NCI-H69 (cell line): ENCODE results near the gene SEC24D.
"Not testable (repeated sequence)": the region's sequence is repeated elsewhere in the genome, so short reads cannot be mapped to it uniquely, and the experiment has no call there.

Experiments
- DNase-seq: peaks from one replicate; lab custom pipeline; 2025; lab: John Stamatoyannopoulos, UW

Gene SEC24D

DNA sequence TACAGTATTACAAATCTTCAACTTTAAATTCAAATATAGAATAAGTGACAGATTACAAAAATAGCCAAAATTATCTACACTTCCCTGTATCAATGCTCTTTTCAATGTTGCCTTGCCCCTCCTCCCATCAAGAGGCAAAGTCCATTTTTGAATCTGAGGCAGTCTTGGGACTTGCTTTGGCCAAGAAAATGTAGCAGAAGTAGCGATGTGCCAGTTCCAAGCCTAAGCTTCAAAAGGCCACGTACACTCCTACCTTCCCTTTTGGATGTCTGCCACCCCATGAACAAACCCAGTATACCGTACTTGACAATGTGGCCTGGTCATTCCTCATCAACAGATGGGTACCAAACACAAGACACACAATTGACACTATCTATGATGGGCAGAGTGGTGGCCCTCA, 24.1 kb downstream of the SEC24D start:
- no peak for DNase-seq

DNA sequence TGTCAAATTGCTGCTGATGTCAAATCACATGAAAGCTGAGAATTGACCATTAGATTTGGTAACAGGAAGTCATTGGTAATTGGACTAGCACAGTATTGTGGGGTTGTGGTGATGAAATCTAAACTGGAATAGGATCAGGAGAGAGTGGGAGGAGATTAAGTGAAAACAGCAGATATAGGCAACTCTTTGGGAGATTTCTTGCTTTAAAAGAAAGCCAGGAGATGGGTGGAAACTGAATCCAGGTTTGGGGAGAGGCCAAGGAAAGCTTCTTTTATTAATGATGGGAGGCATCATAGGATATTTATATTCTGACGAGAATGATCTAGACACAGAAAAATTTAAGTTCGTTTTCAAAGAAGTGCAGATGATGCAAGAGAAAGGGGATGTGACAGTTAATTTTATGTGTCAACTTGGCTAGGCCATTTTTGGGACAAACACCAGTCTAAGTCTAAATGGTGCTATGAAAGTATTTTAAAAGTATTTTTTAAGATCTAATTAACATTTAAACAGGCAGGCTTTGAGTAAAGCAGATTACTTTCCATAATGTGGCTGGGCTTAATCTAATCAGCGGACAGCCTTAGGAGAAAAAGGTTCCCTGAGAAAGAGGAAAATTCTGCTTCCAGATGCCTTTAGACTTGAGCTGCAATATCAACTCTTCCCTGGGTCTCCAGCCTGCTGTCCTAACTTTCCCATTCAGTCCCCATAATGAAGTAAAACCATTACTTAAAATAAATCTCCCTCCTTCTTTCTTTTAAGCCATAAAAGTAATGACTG, 24.7 kb downstream of the SEC24D start:
- DNase-seq, result no peak

DNA sequence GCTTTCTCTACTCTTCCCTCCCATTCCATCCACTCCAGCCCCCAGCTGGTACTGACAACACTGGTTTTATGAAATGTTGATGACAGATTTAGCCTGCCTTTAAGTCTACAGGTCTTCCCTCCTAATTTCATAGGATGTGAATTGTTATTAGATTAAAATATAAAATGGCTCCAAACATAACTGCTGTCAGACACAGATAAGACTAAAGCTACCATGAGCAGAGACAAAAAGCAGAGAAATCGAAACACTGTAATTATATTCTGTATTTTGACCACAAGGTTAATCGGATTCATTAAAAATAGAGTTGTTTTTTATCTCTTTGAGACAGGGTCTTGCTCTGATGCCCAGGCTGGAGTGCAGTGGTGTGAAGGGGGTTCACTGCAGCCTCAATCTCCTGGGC, 28.3 kb downstream of the SEC24D start:
- DNase-seq, result no peak

DNA sequence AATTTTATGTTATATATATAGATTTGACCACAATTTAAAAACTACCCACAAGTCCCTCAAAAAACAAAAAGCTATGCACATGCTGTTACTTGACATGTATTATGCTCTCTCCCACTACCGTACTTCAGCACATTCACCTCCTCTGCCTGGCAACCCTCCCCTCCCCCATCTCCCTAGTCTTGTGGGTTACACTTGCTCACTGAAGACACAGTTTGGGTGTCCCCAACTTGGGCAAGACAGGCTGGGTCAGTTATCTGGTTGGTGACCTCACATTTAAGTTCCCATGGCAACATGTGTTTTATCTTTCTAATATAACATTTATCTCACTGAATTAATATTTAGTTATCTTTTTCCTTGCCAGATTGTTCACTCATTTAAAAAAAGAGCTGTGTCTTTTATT, 32.7 kb downstream of the SEC24D start:
- no peak for DNase-seq

DNA sequence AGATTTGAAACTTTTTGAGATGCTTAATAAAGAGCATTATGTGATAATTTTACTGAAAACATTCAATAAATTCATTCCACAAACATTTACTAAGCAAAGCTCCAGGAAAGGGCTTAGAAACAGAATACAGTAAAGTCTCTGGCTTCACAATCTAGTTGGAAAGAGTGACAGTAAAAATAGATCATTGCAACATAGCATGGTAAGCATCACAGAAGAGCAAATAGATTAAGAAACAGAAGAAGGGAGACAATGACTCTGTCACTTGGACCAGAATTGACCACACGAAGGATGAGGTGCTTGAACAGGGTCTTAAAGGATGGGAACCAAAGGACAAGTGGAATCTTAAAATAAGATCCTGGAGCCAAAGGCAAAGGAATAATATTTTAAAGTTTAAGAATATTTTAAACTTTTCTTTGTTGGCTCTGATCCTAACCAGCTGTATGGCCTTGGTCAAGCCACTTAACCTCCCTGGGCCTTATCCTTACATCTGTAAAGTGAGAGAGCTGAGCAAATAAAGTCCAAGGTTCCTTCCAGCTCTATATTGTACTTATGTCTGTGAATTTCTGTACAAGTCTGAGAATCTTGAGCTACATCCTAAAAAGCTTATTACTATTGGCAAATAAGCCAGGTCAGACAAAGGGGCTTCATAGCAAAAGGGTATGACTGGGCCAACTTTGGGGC, 33.9 kb downstream of the SEC24D start:
- no peak for DNase-seq

DNA sequence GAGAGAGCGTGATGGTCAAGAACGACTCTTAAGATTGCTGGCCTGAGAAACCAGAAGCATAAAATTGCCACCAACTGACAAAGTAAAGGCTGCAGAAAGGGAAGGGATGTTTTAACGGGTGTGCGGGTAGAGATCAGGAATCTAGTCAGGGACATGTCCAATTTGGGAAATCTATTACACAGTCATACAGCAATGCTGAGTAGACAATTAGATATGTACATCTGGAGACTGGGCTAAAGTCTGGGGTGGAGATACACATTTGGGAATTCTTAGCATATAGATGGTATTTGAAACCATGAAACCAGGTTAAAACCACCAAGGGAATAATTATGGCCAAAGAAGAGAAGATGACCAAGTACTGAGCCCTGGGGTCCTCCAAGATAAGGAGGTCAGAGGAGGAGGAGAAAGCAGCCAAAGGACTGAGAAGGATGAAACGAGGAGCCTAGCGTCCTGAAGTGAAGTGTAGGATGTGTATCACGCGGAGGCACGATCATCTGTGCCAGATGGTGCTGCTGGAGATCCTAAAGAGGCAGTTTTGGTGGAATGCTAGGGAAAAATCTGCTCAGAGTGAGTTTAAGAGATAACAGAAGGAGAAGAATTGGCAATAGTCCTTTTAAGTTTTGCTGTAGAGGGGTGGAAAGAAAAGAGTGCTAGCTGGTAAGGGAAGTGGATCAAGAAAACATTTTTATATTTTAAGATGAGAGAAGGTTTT, 36.5 kb downstream of the SEC24D start:
- no peak for DNase-seq

DNA sequence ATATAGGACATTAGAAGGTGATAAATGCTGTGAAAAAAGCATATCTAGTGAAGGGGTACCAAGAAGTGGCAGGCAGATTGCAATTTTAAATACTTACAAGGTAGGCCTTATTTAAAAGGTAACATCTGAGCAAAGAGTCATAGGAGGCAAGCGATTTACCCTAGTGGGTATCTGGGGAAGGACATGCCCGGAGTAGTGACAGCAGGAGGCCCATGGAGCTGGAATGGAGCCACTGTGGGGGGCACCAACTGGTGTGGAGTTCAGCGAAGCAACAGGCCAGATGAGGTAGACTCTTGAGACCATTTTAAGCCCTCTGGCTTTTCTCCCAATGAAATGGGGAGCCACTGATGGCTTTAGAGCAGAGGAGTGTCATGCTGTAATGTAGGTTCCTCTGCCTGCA, 37.3 kb downstream of the SEC24D start:
- no peak for DNase-seq

DNA sequence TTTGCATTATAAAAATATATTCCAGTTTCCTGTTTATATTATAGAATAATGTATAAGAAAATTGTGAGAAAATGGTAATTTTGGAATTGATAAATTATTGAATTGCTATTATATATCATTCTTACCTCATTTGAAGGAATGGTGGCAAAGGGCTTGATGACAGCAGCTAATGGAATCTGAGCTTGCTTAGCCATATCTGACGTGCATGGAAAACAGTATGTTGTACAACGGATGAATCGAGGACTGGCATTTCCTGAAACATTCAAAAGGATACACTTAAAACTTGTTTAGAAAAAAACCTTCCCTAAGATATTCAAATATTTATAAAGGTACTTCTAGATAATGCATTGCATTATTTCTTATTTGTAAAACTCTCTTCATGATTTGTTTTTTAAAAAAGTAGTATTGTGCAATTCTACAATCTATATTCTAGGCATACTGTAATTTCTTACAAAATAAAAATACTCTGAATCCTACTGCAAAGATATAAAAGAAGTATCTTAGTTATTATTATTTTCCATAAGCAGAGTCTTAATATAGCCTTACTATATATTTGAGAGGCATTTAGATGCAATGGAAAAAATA, 38.3 kb downstream of the SEC24D start:
- no peak for DNase-seq

DNA sequence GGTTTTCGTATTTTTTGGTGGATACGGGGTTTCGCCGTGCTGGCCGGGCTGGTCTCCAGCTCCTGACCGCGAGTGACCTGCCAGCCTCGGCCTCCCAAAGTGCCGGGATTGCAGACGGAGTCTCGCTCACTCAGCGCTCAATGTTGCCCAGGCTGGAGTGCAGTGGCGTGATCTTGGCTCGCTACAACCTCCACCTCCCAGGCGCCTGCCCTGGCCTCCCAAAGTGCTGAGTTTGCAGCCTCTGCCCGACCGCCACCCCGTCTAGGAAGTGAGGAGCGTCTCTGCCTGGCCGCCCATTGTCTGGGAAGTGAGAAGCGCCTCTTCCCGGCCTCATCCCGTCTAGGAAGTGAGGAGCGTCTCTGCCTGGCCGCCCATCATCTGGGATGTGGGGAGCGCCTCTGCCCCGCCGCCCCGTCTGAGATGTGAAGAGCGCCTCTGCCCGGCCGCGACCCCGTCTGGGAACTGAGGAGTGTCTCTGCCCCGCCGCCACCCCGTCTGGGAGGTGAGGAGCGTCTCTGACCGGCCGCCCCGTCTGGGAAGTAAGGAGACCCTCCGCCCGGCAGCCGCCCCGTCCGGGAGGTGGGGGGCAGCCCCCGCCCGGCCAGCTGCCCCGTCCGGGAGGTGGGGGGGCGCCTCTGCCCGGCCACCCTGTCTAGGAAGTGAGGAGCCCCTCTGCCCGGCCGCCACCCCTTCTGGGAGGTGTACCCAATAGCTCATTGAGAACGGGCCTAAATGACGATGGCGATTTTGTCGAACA, 44.1 kb downstream of the SEC24D start:
- not testable (repeated sequence) for DNase-seq

DNA sequence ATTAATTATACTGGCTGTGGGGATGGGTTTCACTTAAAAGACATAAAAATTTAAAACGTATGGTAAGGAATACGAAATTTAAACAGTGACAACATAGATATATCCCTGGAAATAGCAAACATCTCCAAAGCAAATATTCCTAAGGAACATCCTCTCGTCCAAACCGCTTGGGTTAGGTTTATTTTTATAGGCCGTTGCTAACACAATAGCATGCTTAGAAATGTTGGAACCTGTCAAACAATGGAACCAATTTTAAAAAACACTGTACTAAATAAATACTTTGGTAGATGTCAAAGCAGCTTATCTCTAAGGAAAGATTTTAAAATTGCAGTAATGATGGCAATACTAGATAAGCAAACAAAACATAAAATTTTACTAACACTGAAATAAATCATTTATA, 45.4 kb downstream of the SEC24D start:
- DNase-seq, result peak; percentile 4

DNA sequence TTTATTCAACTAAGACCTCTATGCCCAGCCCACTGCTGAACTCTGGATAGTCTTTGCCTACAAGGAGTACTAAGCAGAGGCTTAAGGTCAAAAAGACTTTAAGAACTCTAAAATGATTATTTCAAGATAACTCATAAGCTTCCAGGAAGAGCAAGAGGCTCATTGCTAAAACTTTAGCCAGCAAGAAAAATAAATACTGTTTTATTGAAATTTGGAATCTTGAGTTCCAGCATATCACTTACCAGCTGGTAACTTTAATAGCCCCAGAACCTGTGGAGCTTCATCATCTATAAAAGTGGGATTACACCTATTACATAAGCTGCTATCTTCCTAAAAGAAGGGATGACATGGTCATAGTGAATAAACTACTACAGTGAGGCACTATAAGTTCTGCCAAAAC, 47.0 kb downstream of the SEC24D start:
- no peak for DNase-seq

DNA sequence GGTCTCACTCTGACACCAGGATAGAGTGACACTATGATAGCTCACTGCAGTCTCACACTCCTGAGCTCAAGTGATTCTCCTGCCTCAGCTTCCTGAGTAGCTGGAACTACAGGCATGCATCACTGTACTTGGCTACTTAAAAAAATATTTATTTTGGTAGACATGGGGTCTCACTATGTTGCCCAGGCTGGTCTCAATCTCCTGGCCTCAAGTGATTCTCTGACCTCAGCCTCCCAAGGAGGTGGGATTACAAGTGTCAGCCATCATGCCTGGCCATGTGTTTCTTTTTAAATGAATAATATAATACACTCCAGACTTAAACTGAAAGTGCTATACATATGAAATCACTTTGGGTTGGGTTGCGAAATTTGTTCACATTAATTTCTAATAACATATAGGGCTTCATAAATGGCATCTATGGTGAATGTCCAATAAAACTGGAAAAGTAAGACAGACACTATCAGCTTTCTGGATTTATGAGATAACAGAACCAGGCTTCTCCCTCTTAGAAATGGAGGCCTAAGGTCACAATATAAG, 48.0 kb downstream of the SEC24D start:
- DNase-seq, result no peak

DNA sequence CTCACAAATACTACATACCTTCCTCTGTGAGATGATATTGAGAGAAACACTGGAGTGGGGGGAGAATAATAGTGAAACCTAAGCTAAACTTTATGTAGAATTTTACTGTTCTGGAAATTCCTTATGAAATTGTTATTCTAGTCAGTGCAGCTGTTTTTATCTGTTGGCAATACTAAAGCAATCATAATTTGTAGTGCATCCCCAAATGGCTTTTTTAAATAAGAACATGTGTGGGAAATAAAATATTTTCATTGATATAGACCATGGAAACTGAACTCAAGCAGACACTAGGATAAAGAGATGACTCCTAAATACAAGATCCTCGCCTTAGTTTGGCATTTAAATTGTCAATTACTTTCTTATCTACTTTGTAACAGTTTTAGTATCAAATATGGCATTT, 51.1 kb downstream of the SEC24D start:
- DNase-seq, result no peak

DNA sequence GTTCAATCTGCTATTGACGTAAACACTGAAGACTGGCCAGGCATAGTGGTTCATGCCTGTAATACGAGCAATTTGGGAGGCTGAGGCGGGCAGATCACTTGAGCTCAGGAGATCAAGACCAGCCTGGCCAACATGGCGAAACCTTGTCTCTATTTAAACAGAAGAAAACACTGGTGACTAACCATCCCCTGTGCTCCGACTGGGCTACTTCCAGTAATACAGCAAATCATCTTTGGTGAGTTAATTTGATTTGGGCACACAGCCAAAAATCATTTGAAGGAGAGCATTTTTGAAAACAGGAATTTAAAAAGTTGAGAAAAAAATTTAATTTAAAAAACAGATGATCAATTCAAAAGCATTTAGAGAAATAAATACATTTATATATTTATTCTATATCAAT, 52.0 kb downstream of the SEC24D start:
- DNase-seq, result peak; percentile 55

DNA sequence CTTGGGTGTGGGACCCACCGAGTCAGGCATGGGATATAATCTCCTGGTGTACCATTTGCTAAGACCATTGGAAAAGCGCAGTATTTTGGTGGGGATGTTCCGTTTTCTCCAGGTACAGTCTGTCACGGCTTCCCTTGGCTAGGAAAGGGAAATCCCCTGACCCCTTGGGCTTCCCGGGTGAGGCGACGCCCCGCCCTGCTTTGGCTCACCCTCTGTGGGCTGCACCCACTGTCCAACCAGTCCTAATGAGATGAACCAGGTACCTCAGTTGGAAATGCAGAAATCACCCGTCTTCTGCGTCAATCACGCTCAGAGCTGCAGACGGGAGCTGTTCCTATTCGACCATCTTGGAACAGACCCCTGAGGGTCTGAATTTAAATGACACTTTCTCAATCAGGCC, 53.0 kb downstream of the SEC24D start:
- DNase-seq, result not testable (repeated sequence)

DNA sequence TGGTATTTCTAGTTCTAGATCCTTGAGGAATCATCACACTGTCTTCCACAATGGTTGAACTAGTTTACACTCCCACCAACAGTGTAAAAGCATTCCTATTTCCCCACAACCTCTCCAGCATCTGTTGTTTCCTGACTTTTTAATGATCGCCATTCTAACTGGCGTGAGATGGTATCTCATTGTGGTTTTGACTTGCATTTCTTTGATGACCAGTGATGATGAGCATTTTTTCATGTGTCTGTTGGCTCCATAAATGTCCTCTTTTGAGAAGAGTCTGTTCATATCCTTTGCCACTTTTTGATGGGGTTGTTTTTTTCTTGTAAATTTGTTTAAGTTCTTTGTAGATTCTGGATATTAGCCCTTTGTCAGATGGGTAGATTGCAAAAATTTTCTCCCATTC, 58.3 kb downstream of the SEC24D start:
- not testable (repeated sequence) for DNase-seq

DNA sequence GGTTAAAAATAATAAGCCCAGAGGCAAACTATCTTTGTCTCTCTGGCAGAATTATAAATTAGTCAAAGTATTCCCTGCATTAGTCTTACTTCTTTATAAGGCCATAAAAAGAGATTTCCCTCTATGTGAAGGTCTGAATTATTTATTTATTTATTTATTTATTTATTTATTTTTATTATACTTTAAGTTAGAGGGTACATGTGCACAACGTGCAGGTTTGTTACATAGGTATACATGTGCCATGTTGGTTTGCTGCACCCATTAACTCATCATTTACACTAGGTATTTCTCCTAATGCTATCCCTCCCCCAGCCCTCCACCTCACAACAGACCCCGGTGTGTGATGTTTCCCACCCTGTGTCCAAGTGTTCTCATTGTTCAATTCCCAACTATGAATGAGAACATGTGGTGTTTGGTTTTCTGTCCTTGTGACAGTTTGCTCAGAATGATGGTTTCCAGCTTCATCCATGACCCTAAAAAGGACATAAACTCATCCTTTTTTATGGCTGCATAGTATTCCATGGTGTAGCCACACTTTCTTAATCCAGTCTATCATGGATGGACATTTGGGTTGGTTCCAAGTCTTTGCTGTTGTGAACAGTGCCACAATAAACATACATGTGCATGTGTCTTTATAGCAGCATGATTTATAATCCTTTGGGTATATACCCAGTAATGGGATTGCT, 58.8 kb downstream of the SEC24D start:
- not testable (repeated sequence) for DNase-seq

DNA sequence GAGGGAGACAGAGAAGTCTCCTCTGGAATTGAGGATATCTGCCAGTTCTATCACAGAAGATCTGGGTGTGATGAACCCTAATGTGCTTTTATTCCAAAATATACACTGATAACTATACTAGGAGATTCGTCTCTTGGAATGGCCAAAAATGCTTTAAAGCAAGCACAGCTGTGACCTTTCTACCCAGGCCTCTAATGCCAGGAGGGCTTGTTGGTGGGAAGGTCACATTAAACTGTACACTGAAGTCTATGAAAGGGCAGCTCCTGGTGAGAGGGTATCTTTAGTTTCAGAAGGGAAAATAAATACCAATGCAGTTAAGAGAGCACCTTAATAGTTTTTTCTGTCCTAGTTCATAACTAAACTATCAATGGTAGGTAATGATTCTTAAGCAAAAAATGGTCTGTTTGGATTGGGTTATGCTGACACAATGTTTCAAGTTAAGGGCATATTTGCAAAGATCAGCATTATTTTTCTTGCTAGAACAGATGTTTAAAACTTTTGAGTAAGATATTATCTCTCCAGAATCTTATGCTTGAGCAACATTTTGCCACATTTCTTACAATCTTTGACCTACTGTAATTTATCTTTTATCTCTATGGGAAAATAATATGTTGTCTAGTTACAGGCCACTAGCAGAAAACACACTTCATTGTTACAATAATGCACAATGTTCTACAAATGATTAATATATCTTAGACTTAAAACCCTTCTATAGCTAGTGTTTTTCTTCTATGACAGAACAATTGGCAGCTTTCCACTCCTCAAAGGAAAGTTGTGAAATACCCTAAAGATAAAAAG, 59.6 kb downstream of the SEC24D start:
- no peak for DNase-seq

DNA sequence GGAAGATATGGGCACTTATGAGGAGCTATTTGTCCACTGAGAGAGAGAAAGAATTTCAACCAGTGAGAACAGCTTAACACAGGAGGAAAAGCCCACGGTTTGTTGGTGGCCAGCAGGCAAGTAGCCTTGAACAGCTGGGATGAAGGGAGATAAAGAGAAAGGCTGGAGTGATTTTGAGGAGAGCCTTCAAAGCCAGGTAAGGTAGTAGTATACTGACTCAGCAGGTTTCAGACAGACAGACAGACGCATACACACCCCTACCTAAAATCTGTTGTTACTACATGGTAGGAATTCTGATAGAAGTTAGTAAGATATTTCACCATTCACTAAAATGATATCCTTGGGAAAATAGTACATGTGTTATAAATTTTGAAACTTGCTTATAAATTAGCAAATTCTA, 60.5 kb downstream of the SEC24D start:
- peak; percentile 30 for DNase-seq

DNA sequence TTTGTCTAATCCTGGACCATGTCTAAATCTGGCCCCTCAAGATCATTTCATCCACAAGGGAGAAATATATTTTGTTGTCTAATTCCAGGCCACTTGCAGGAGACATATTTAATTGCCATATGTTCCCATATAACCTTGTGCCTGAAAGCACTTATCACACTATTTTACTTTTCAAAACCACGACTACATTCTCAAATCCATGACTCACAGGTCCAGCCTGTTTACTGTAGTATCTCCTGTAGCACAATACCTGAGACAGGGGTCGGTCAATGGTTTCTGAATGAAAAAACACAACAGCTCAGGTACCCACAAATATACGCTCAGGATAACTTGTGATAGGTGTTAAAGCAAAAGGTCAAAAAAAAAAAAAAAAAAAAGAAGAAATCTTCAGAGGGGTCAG, 60.9 kb downstream of the SEC24D start:
- peak; percentile 38 for DNase-seq
